Measurements from ENCODE around the gene CHRNA1.

CHRNA1 gene

GRCh38 chr2:174800436-174801205 is 36.3 kb upstream of the CHRNA1 start:
- DNase-seq (ENCODE audit: extremely low read depth, insufficient read length) = no peak
- no peaks in the 10 kb centered on the region for H3K36me3 ChIP-seq (ENCODE audit: control insufficient read depth, insufficient read depth, low read length)
- TF ChIP-seq CTCF (IDR thresholded peaks at IDR 0.05; ENCODE audit: insufficient read depth, low read length, poor library complexity, severe bottlenecking) = no peak
- no peaks in the 10 kb centered on the region for H3K27me3 ChIP-seq (replicated peaks; ENCODE audit: control insufficient read depth, insufficient read depth, low read length)
- no peak overlapping the region for H3K4me3 ChIP-seq (replicated peaks; ENCODE audit: low read depth, low read length)

GRCh38 chr2:174798801-174799200 is 34.5 kb upstream of the CHRNA1 start:
- Histone ChIP-seq H3K4me3 (replicated peaks; ENCODE audit: low read depth, low read length) (no peak overlapping the region), H3K36me3 (ENCODE audit: control insufficient read depth, insufficient read depth, low read length) (no peaks in the 10 kb centered on the region), H3K27me3 (replicated peaks; ENCODE audit: control insufficient read depth, insufficient read depth, low read length) (no peaks in the 10 kb centered on the region)
- no peak for TF ChIP-seq CTCF (IDR thresholded peaks at IDR 0.05; ENCODE audit: insufficient read depth, low read length, poor library complexity, severe bottlenecking)
- no peak for DNase-seq (ENCODE audit: extremely low read depth, insufficient read length)

- H3K36me3 ChIP-seq (ENCODE audit: control insufficient read depth, insufficient read depth, low read length) = no peaks in the 10 kb centered on the region
- no peak for TF ChIP-seq CTCF (IDR thresholded peaks at IDR 0.05; ENCODE audit: insufficient read depth, low read length, poor library complexity, severe bottlenecking)
- DNase-seq (ENCODE audit: extremely low read depth, insufficient read length) = no peak
- H3K4me3 ChIP-seq (replicated peaks; ENCODE audit: low read depth, low read length) = no peak overlapping the region
- H3K27me3 ChIP-seq (replicated peaks; ENCODE audit: control insufficient read depth, insufficient read depth, low read length) = no peaks in the 10 kb centered on the region
Observed at GRCh38 chr2:174797781-174798276, 33.6 kb upstream of the CHRNA1 start.

- no peak for DNase-seq (ENCODE audit: extremely low read depth, insufficient read length)
- no peak overlapping the region for H3K4me3 ChIP-seq (replicated peaks; ENCODE audit: low read depth, low read length)
- H3K36me3 ChIP-seq (ENCODE audit: control insufficient read depth, insufficient read depth, low read length) = no peaks in the 10 kb centered on the region
- no peaks in the 10 kb centered on the region; the same call in 1 of the 2 replicates for H3K27me3 ChIP-seq (replicated peaks; ENCODE audit: control insufficient read depth, insufficient read depth, low read length)
- no peak for TF ChIP-seq CTCF (IDR thresholded peaks at IDR 0.05; ENCODE audit: insufficient read depth, low read length, poor library complexity, severe bottlenecking)
Observed at GRCh38 chr2:174796319-174796771, 32.1 kb upstream of the CHRNA1 start.

GRCh38 chr2:174794851-174795374 is 30.6 kb upstream of the CHRNA1 start:
- DNase-seq (ENCODE audit: extremely low read depth, insufficient read length) = no peak
- Histone ChIP-seq H3K4me3 (replicated peaks; ENCODE audit: low read depth, low read length) (no peak overlapping the region), H3K36me3 (ENCODE audit: control insufficient read depth, insufficient read depth, low read length) (no peaks in the 10 kb centered on the region), H3K27me3 (replicated peaks; ENCODE audit: control insufficient read depth, insufficient read depth, low read length) (no peaks in the 10 kb centered on the region; the same call in none of the 2 replicates)
- no peak for TF ChIP-seq CTCF (IDR thresholded peaks at IDR 0.05; ENCODE audit: insufficient read depth, low read length, poor library complexity, severe bottlenecking)

Data from GM06990 (cell line).